ENCODE data around the gene GPC3. TPM values are rescaled to one million over a fixed set of nuclear protein-coding genes. Genes with fewer than 3 reads are reported as not detected.

The GPC3 gene
- total RNA-seq, 1 experiment from 2014 or later: not detected

GRCh38 chrX:133970076-133970475 lies 15.3 kb downstream of the GPC3 start:
- no peak for DNase-seq (ENCODE audit: low read depth)

GRCh38 chrX:133969191-133969590 lies 16.2 kb downstream of the GPC3 start:
- no peak for DNase-seq (ENCODE audit: low read depth)

GRCh38 chrX:133968109-133968508 lies 17.3 kb downstream of the GPC3 start:
- DNase-seq (ENCODE audit: low read depth): no peak

GRCh38 chrX:133966199-133966598 lies 19.2 kb downstream of the GPC3 start:
- DNase-seq (ENCODE audit: low read depth): no peak

- DNase-seq (ENCODE audit: low read depth): no peak
Observed at GRCh38 chrX:133965321-133965720, 20.1 kb downstream of the GPC3 start.

- no peak for DNase-seq (ENCODE audit: low read depth)
Observed at GRCh38 chrX:133961046-133961445, 24.3 kb downstream of the GPC3 start.

GRCh38 chrX:133959972-133960371 lies 25.4 kb downstream of the GPC3 start:
- no peak for DNase-seq (ENCODE audit: low read depth)

GRCh38 chrX:133958997-133959688 lies 26.3 kb downstream of the GPC3 start:
- DNase-seq (ENCODE audit: low read depth): no peak

- no peak for DNase-seq (ENCODE audit: low read depth)
Observed at GRCh38 chrX:133956570-133957340, 28.6 kb downstream of the GPC3 start.

- DNase-seq (ENCODE audit: low read depth): no peak
Observed at GRCh38 chrX:133953785-133954355, 31.5 kb downstream of the GPC3 start.

- no peak for DNase-seq (ENCODE audit: low read depth)
Observed at GRCh38 chrX:133953078-133953477, 32.3 kb downstream of the GPC3 start.

- no peak for DNase-seq (ENCODE audit: low read depth)
Observed at GRCh38 chrX:133951098-133951497, 34.3 kb downstream of the GPC3 start.

- DNase-seq (ENCODE audit: low read depth): no peak
Observed at GRCh38 chrX:133950214-133950613, 35.2 kb downstream of the GPC3 start.

- no peak for DNase-seq (ENCODE audit: low read depth)
Observed at GRCh38 chrX:133948895-133949294, 36.5 kb downstream of the GPC3 start.

GRCh38 chrX:133947996-133948395 lies 37.4 kb downstream of the GPC3 start:
- no peak for DNase-seq (ENCODE audit: low read depth)

- no peak for DNase-seq (ENCODE audit: low read depth)
Observed at GRCh38 chrX:133947022-133947421, 38.4 kb downstream of the GPC3 start.

- DNase-seq (ENCODE audit: low read depth): no peak
Observed at GRCh38 chrX:133943507-133943906, 41.9 kb downstream of the GPC3 start.

- no peak for DNase-seq (ENCODE audit: low read depth)
Observed at GRCh38 chrX:133939655-133940302, 45.6 kb downstream of the GPC3 start.

- no peak for DNase-seq (ENCODE audit: low read depth)
Observed at GRCh38 chrX:133938530-133938929, 46.9 kb downstream of the GPC3 start.

GRCh38 chrX:133937022-133937421 lies 48.4 kb downstream of the GPC3 start:
- no peak for DNase-seq (ENCODE audit: low read depth)

GRCh38 chrX:133935076-133935475 lies 50.3 kb downstream of the GPC3 start:
- no peak for DNase-seq (ENCODE audit: low read depth)

- DNase-seq (ENCODE audit: low read depth): no peak
Observed at GRCh38 chrX:133933316-133933715, 52.1 kb downstream of the GPC3 start.
